OCI-LY1 (cell line): Measurements from ENCODE around the gene PRR5L.

Source experiments
- H2AFZ ChIP-seq: fragments of 200-600 bp; sonication (generic), shearing (Covaris generic); 2 replicates; pipeline ENCODE4 v1.6.0; 2014; ENCODE audit warnings: antibody characterized with exemption, mild to moderate bottlenecking, low read length
- H3F3A ChIP-seq: fragments of 200-600 bp; sonication (generic), shearing (Covaris generic); 2 replicates; pipeline ENCODE4 v1.6.0; 2014; ENCODE audit warnings: mild to moderate bottlenecking, antibody characterized with exemption, low read length, moderate library complexity; ENCODE audit not compliant: insufficient read depth
- H3K27ac ChIP-seq: fragments of 200-600 bp; sonication (generic); 2 replicates; pipeline ENCODE4 v1.5.1; 2014; ENCODE audit warnings: low read length, mixed run types, mild to moderate bottlenecking, low read depth; ENCODE audit not compliant: poor library complexity, severe bottlenecking
- H3K27me3 ChIP-seq: fragments of 200-600 bp; sonication (generic); 2 replicates; pipeline ENCODE4 v1.6.0; 2014; ENCODE audit warnings: antibody characterized with exemption, mild to moderate bottlenecking, low read length, moderate library complexity; ENCODE audit not compliant: insufficient read depth
- H3K36me3 ChIP-seq: fragments of 200-600 bp; sonication (generic); 2 replicates; pipeline ENCODE4 v1.6.1; 2014; ENCODE audit warnings: mild to moderate bottlenecking, antibody characterized with exemption, low read length, moderate library complexity, mixed read lengths; ENCODE audit not compliant: insufficient read depth
- H3K4me1 ChIP-seq: fragments of 200-600 bp; sonication (generic); 2 replicates; pipeline ENCODE4 v1.5.1; 2014; ENCODE audit warnings: mild to moderate bottlenecking, low read length, moderate library complexity; ENCODE audit not compliant: insufficient read depth, severe bottlenecking
- H3K4me2 ChIP-seq: fragments of 200-600 bp; sonication (generic), shearing (Covaris generic); 2 replicates; pipeline ENCODE4 v1.6.1; 2014; ENCODE audit warnings: low read length
- H3K4me3 ChIP-seq: fragments of 200-600 bp; sonication (generic); 2 replicates; pipeline ENCODE4 v1.5.1; 2014; ENCODE audit warnings: low read length, low read depth, mild to moderate bottlenecking, mixed read lengths; ENCODE audit not compliant: poor library complexity, severe bottlenecking
- H3K79me2 ChIP-seq: fragments of 200-600 bp; shearing (Covaris generic); 2 replicates; pipeline ENCODE4 v1.6.1; 2016; ENCODE audit warnings: mixed run types, low read length, mixed read lengths; ENCODE audit not compliant: insufficient read depth
- H3K9ac ChIP-seq: fragments of 200-600 bp; sonication (generic), shearing (Covaris generic); 2 replicates; pipeline ENCODE4 v1.6.1; 2014; ENCODE audit warnings: mild to moderate bottlenecking, low read length, mixed read lengths
- H3K9me2 ChIP-seq: fragments of 200-600 bp; sonication (generic), shearing (Covaris generic); 2 replicates; pipeline ENCODE4 v1.6.1; 2014; ENCODE audit warnings: low read depth, mild to moderate bottlenecking, low read length, mixed read lengths
- H3K9me3 ChIP-seq: fragments of 200-600 bp; shearing (Covaris generic); 2 replicates; pipeline ENCODE4 v1.6.1; 2014; ENCODE audit warnings: low read length, mixed read lengths
- H4K20me1 ChIP-seq: fragments of 200-600 bp; sonication (generic), shearing (Covaris generic); 2 replicates; pipeline ENCODE4 v1.6.0; 2016; ENCODE audit warnings: mild to moderate bottlenecking, low read length; ENCODE audit not compliant: insufficient read depth
- EZH2 ChIP-seq: fragments of 200-600 bp; sonication (generic), shearing (Covaris generic); IDR thresholded peaks from 2 replicates; pipeline ENCODE4 v1.8.0; 2017; ENCODE audit warnings: borderline replicate concordance, mixed run types, mild to moderate bottlenecking, antibody characterized with exemption, low read length, moderate library complexity, mixed read lengths
- TF ChIP-seq, protein P1 (sequence below): fragments of 200-600 bp; sonication (generic), shearing (Covaris generic); IDR thresholded peaks from 2 replicates; pipeline ENCODE4 v1.5.1; 2017; ENCODE audit warnings: mild to moderate bottlenecking, antibody characterized with exemption, low read length, moderate library complexity, mixed read lengths

Gene PRR5L

DNA sequence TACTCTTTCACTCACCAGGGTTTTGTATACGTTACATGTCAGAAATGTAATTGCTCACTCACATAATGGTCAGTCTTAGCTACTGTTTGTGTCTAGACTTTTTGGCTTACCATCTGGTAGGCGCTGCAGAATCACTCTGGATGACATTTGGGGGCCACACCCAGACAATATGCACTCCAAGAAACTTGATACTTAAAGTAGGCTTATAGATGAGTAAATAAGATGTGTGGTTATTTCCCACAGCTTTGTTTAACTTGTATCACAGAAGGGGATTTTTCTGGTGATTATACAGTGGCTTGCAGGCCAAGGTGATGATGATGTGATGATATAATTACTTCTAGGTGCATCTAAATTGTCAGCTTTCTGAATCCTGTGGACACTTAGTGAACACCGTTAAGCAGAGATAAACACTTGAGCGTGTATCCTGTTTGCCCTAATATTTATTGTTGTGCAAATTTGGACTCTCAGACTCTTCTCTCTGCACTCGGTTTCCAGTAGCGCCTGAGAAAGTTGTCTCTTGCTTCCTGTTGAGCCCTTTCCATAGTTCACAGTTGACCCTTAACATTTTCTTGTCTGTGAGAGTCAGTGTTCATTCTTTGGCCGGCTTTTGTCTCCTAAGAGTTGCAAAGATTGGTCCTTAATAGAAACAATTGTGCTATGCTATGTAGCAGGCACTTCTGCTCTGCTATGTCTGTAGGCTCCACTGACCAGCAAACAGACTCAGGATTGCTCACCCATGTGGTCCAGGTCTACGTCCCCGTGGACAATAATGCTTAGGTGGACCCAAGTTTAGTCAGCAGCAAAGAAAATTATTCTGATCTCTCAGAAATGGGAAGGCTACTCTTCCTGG, 89.3 kb downstream of the PRR5L start:
- no peaks in the 10 kb centered on the region for H3K79me2 ChIP-seq
- H3K9ac ChIP-seq = no peak overlapping the region
- H3K4me2 ChIP-seq = no peak overlapping the region
- H3K4me3 ChIP-seq = no peak overlapping the region
- H3F3A ChIP-seq = no peaks in the 10 kb centered on the region
- H3K9me2 ChIP-seq = no peaks in the 10 kb centered on the region
- H3K36me3 ChIP-seq = no peaks in the 10 kb centered on the region
- H3K9me3 ChIP-seq = no peaks in the 10 kb centered on the region
- H3K27ac ChIP-seq = no peak overlapping the region
- no peaks in the 10 kb centered on the region for H3K27me3 ChIP-seq
- no peaks in the 10 kb centered on the region for H4K20me1 ChIP-seq
- H3K4me1 ChIP-seq = no peaks in the 10 kb centered on the region
- TF ChIP-seq, protein P1, sequence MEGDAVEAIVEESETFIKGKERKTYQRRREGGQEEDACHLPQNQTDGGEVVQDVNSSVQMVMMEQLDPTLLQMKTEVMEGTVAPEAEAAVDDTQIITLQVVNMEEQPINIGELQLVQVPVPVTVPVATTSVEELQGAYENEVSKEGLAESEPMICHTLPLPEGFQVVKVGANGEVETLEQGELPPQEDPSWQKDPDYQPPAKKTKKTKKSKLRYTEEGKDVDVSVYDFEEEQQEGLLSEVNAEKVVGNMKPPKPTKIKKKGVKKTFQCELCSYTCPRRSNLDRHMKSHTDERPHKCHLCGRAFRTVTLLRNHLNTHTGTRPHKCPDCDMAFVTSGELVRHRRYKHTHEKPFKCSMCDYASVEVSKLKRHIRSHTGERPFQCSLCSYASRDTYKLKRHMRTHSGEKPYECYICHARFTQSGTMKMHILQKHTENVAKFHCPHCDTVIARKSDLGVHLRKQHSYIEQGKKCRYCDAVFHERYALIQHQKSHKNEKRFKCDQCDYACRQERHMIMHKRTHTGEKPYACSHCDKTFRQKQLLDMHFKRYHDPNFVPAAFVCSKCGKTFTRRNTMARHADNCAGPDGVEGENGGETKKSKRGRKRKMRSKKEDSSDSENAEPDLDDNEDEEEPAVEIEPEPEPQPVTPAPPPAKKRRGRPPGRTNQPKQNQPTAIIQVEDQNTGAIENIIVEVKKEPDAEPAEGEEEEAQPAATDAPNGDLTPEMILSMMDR = no peak
- TF ChIP-seq EZH2 = no peak
- H2AFZ ChIP-seq = no peak overlapping the region

DNA sequence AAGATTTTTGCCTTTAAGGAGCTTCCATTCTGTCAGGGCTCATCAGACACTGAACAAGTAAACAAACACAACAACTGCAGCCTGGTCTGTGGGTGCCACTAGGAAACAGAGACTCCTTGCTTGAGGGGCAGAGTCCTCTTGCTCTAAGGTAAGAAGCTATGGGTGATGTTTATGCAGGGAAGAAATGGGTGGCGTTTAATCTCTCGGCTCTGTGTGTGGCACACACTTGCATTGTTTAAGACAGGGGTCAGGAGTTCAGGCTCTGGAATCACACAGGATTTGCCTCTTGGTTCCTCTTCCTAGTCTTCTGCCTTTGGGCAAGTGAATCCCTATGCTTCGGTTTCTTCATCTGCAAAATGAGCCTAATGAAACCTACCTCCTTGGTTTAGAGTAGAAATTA, 90.3 kb downstream of the PRR5L start:
- Histone ChIP-seq H4K20me1 (no peaks in the 10 kb centered on the region), H3K27ac (no peak overlapping the region), H3K4me2 (no peak overlapping the region), H3K36me3 (no peaks in the 10 kb centered on the region), H3K79me2 (no peaks in the 10 kb centered on the region), H3K4me1 (no peaks in the 10 kb centered on the region), H3K9me2 (no peaks in the 10 kb centered on the region), H3K9me3 (no peaks in the 10 kb centered on the region), H3K4me3 (no peak overlapping the region), H3K9ac (no peak overlapping the region), H3F3A (no peaks in the 10 kb centered on the region), H3K27me3 (no peaks in the 10 kb centered on the region), H2AFZ (no peak overlapping the region)
- TF ChIP-seq, protein P1 = no peak
- no peak for TF ChIP-seq EZH2

DNA sequence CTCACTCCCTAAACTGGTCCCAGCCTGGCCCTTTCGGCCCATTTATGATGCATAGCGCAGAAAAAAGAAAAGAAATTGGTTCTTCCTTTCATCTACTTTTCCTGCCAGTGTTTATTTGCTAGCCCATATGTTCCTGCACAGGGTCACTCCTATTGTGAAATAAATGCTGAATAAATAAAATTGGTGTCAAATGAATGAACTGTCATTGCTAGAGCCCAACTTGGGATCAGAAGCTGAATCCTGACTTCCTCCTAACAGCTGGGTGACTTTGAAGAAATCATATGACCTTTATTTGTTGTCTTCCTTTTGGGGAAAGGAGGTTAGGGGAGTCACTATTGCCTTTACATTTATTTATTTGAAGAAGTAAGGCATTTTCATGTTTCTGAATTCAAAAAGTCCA, 92.0 kb downstream of the PRR5L start:
- no peak overlapping the region for H3K4me3 ChIP-seq
- no peaks in the 10 kb centered on the region for H3F3A ChIP-seq
- H2AFZ ChIP-seq = no peak overlapping the region
- TF ChIP-seq, protein P1 = no peak
- TF ChIP-seq EZH2 = no peak
- no peak overlapping the region for H3K4me2 ChIP-seq
- H3K9me2 ChIP-seq = no peaks in the 10 kb centered on the region
- H3K27me3 ChIP-seq = no peaks in the 10 kb centered on the region
- H3K9ac ChIP-seq = no peak overlapping the region
- H3K4me1 ChIP-seq = no peaks in the 10 kb centered on the region
- no peaks in the 10 kb centered on the region for H3K36me3 ChIP-seq
- H3K9me3 ChIP-seq = no peaks in the 10 kb centered on the region
- no peak overlapping the region for H3K27ac ChIP-seq
- H4K20me1 ChIP-seq = no peaks in the 10 kb centered on the region
- no peaks in the 10 kb centered on the region for H3K79me2 ChIP-seq
